SK-N-MC (cell line): ENCODE data around the gene MYH8.

Experiments
- EZH2 ChIP-seq: fragments of 200-600 bp; sonication (generic); IDR thresholded peaks from one replicate; pipeline ENCODE4 v1.6.1; 2017; ENCODE audit warnings: antibody characterized with exemption
- POLR2AphosphoS5 ChIP-seq: IDR thresholded peaks from 2 replicates; pipeline ENCODE4 v1.6.1; 2012; ENCODE audit warnings: mild to moderate bottlenecking, low read depth, low read length, borderline replicate concordance

DNA sequence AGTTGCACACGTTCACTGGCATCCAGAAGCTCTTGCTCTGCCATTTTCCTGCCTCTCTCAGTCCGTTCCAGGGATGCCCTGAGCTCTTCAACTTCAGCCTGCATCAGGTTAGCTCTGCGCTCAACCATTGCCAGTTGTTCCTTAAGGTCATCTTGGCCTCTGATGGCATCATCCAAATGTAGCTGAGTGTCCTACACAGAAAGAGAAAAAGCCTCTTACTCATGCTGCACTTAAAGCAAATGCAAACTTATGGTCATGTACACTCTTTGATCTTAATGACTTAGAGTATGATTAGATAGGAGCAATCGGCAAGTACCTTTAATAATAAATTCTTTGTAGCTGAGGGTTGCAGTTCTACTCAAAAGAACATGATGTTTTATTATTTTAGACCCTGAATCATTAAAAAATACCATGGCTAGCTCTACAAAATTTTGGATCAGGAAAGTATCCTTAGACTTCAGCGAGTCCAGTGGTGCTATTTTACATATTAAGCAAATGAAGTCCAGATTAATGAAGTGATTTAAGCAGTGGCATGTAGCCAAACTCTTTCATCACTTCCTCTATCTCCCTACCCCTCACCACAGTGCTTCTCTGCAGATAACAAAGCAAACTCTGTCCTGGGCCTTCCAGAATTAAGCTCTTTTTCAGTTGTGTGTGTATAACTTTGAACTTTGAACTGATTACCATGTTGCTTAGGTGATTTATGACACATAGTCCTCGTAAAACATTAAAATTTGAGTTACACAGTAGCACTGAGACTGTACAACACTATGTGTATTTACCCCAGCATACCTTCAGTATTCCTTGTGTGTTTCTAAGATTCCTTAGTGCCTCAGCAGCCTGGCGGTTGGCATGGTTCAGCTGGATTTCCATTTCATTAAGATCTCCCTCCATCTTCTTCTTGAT, 25.5 kb upstream of the MYH8 start:
- TF ChIP-seq EZH2, result no peak
- no peak for TF ChIP-seq POLR2AphosphoS5
